Skeletal muscle tissue (tissue), 4 donors: Measurements from ENCODE around the gene REPIN1. TPM values are rescaled to one million over a fixed set of nuclear protein-coding genes. Genes with fewer than 3 reads are reported as not detected.

ENCODE experiments used
- H3K27ac ChIP-seq: one replicate; pipeline ENCODE4 v1.7.0; 2013; ENCODE audit warnings: mild to moderate bottlenecking, low read depth, low read length, inconsistent platforms
- H3K27me3 ChIP-seq, 3 donors: one replicate each; pipeline ENCODE4 v1.7.0; 2013; ENCODE audit warnings: low read length in 3 of 3; ENCODE audit not compliant: control insufficient read depth in 3 of 3, insufficient read depth in 3 of 3
- H3K36me3 ChIP-seq, 3 donors: one replicate each; pipeline ENCODE4 v1.7.0; 2013; ENCODE audit warnings: low read length in 3 of 3; ENCODE audit not compliant: control insufficient read depth in 3 of 3, insufficient read depth in 3 of 3
- H3K4me1 ChIP-seq, 3 donors: one replicate each; pipeline ENCODE4 v1.7.0; 2013; ENCODE audit warnings: low read length in 3 of 3, mild to moderate bottlenecking in 3 of 3; ENCODE audit not compliant: control insufficient read depth in 3 of 3, insufficient read depth in 3 of 3
- H3K4me3 ChIP-seq, 3 donors: one replicate each; pipeline ENCODE4 v1.7.0; 2013; ENCODE audit warnings: low read length in 3 of 3
- H3K9ac ChIP-seq, 3 donors: one replicate each; pipeline ENCODE4 v1.7.0; 2013; ENCODE audit warnings: low read length in 3 of 3, mild to moderate bottlenecking in 3 of 3, moderate library complexity in 2 of 3, low read depth in 1 of 3
- H3K9me3 ChIP-seq, 3 donors: one replicate each; pipeline ENCODE4 v1.7.0; 2013; ENCODE audit warnings: low read length in 3 of 3; ENCODE audit not compliant: control insufficient read depth in 3 of 3
- total RNA-seq: library from RNA; depleted of rRNA; stranded (reverse); fragments of >200 nt; gene quantifications from one replicate; pipeline ENCODE4 v1.2.3, GENCODE V29; 2014
- donor health status: Osteomylitis.

The REPIN1 gene
- total RNA-seq, 1 donor from 2014 or later: 31.3 TPM

DNA sequence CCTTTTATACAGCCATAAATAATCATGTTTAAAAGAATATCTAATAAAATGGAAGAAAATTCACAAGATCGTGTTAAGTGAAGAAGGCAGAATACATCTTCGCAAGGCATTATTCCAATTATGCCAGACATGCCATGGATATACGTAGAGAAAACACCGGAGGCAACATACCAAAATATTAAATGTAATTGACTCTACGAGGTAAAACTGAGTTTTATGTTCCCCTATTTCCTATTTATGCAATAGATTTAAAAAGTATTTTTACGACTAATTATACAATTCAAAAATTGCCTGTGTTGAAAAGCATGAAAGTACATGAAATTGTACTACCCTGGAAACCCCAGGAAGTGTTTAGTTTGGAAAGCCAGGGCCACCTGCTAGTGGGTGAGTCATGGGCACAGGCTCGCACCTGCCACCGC, 936 bp upstream of the REPIN1 start:
- H3K36me3 ChIP-seq: peaks cover 13 to 28% (median 20%) of the 10 kb centered on the region in 3 donors
- H3K4me1 ChIP-seq: peaks cover 35 to 50% (median 40%) of the 10 kb centered on the region in 3 donors
- no peaks in the 10 kb centered on the region for H3K27me3 ChIP-seq
- peak overlapping the region; percentile 98 for H3K27ac ChIP-seq
- H3K4me3 ChIP-seq: peak overlapping the region; percentile 63 to 95 (median 76)
- no peaks in the 10 kb centered on the region for H3K9me3 ChIP-seq
- H3K9ac ChIP-seq: peak overlapping the region; percentile 84 to 98 (median 96)

DNA sequence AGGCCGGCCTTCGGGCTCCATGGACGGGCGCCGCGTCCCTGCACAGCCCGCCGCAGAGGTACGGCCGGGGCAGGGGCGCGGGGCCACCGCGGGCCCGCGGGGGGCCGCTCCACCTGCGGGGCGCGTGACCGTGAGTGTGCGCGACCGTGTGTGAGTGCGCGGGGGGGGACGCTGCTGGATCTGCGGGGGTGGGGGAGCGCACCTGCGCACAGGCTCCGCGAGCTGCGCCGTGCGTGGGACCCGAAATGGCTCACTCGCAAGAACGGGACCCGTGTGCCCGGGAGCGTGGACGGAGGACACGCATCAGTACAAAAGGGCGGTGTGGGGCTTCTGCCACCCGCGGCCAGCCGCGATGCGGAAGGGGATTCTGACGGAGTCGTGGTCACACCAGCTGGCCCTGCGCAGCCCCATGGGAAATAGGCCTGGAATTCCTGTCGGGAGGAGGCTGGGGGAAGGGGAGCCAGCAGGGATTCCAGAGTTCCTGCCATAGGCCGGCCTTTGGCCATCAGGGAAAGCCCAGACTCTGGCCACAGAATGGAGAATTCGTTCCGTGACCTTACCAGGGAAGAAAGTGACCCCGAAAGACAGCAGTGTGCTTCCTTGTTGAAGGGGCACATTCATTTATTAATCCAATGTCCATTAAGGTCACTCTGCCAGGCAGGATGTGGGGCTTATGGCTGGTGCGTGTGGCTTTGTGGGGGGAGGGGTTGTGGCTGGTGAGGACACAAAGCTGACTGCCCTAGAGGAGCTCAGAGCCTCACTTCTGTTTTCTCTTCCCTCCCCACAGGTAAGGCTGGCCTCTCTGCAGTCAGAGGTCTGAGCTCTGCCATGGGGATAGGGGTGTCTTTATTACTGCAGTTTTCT, 494 bp downstream of the REPIN1 start:
- Histone ChIP-seq H3K4me3 (peak overlapping the region; percentile 76 to 95 (median 90)), H3K9me3 (no peaks in the 10 kb centered on the region), H3K4me1 (peaks cover 38 to 50% (median 42%) of the 10 kb centered on the region in 3 donors), H3K27me3 (no peaks in the 10 kb centered on the region), H3K27ac (peak overlapping the region; percentile 98), H3K9ac (peak overlapping the region; percentile 84 to 98 (median 96)), H3K36me3 (peaks cover 25 to 38% (median 35%) of the 10 kb centered on the region in 3 donors)

DNA sequence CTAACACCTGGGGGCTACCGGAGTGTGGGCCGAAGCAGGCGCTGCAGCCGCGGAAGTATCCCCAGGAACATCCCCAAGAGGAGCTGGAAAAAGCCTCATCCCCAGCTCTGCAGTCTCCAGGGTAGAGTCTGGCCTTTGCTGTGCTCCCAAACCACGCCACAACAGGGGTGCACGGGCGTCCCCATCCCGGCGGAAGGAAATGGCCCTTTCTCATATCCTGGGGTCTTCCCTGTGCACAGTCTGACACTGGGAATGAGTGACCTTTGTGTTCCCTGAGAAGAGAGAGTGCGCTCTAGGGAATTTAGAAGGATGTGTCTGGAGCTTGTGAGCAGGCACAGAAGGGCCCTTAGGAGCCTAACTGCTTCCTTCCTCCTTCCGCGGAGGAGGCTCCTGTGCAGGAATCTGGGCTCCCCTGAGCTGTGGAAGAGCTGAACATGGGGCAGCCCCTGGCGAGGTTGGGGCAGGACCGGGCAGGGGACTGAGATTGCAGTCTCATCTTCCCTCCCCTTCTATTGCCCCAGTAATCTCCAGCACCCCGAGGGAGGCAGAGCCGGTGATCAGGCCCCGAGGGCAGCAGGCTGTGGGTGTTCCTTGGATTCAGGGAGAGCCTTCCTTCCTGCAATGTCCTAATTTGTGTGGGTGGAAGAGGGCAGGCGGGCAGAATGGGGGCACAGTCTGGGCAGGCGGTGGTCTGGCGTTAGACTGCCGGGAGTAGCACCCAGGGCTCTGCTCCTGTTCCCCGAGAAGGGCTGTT, 1.3 kb downstream of the REPIN1 start:
- peak overlapping the region; percentile 84 to 98 (median 96) for H3K9ac ChIP-seq
- no peaks in the 10 kb centered on the region for H3K9me3 ChIP-seq
- H3K27ac ChIP-seq: peak overlapping the region; percentile 98
- peak overlapping the region; percentile 76 to 95 (median 90) for H3K4me3 ChIP-seq
- H3K4me1 ChIP-seq: peaks cover 36 to 50% (median 44%) of the 10 kb centered on the region in 3 donors
- no peaks in the 10 kb centered on the region for H3K27me3 ChIP-seq
- peaks cover 31 to 42% (median 38%) of the 10 kb centered on the region in 3 donors for H3K36me3 ChIP-seq

DNA sequence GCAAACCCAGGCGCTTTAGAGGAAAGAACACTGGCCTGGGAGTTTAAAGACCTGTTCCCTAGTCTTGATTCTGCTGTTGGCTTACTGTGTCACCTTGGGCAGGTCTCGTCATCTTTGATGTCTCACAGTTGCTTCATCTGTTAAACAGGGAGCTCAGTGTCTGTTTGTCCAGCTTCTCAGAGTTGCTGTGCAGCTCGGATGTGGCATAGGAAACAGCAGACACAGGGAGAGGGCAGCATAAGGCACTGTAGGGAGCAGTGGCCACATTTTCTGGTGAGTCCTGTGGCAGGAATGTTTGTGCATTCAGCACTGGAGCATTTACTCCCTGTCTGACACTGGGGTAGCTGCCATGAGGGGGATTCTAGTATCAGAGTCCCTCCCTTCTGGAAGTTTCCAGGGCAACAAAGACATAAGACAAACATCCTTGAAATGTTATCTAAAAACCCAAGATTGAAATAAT, 2.0 kb downstream of the REPIN1 start:
- Histone ChIP-seq H3K4me3 (no peak overlapping the region), H3K27me3 (no peaks in the 10 kb centered on the region), H3K36me3 (peaks cover 31 to 42% (median 38%) of the 10 kb centered on the region in 3 donors), H3K9me3 (no peaks in the 10 kb centered on the region), H3K4me1 (peaks cover 36 to 48% (median 44%) of the 10 kb centered on the region in 3 donors), H3K9ac (peak overlapping the region; percentile 84 to 98 (median 96)), H3K27ac (no peak overlapping the region)

DNA sequence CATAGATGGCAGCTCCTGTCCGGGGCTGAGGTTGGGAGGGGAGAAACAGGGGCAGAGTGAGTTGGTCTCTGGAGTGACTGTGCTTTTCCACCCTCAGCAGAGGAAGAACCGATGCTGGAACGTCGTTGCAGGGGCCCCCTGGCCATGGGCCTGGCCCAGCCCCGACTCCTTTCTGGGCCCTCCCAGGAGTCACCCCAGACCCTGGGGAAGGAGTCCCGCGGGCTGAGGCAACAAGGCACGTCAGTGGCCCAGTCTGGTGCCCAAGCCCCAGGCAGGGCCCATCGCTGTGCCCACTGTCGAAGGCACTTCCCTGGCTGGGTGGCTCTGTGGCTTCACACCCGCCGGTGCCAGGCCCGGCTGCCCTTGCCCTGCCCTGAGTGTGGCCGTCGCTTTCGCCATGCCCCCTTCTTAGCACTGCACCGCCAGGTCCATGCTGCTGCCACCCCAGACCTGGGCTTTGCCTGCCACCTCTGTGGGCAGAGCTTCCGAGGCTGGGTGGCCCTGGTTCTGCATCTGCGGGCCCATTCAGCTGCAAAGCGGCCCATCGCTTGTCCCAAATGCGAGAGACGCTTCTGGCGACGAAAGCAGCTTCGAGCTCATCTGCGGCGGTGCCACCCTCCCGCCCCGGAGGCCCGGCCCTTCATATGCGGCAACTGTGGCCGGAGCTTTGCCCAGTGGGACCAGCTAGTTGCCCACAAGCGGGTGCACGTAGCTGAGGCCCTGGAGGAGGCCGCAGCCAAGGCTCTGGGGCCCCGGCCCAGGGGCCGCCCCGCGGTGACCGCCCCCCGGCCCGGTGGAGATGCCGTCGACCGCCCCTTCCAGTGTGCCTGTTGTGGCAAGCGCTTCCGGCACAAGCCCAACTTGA, 2.7 kb downstream of the REPIN1 start:
- peaks cover 31 to 42% (median 38%) of the 10 kb centered on the region in 3 donors for H3K36me3 ChIP-seq
- H3K4me1 ChIP-seq: peaks cover 36 to 55% (median 51%) of the 10 kb centered on the region in 3 donors
- no peaks in the 10 kb centered on the region for H3K9me3 ChIP-seq
- peak overlapping the region in 1 of 3 donors; percentile 62 for H3K9ac ChIP-seq
- H3K4me3 ChIP-seq: no peak overlapping the region
- no peak overlapping the region for H3K27ac ChIP-seq
- no peaks in the 10 kb centered on the region for H3K27me3 ChIP-seq

- H3K9ac ChIP-seq: no peak overlapping the region
- peaks cover 36 to 60% (median 56%) of the 10 kb centered on the region in 3 donors for H3K4me1 ChIP-seq
- no peaks in the 10 kb centered on the region for H3K27me3 ChIP-seq
- no peaks in the 10 kb centered on the region for H3K9me3 ChIP-seq
- H3K4me3 ChIP-seq: no peak overlapping the region
- peaks cover 31 to 42% (median 38%) of the 10 kb centered on the region in 3 donors for H3K36me3 ChIP-seq
- H3K27ac ChIP-seq: no peak overlapping the region
Measured at GRCh38 chr7:150371996-150372270, 3.3 kb downstream of the REPIN1 start.

DNA sequence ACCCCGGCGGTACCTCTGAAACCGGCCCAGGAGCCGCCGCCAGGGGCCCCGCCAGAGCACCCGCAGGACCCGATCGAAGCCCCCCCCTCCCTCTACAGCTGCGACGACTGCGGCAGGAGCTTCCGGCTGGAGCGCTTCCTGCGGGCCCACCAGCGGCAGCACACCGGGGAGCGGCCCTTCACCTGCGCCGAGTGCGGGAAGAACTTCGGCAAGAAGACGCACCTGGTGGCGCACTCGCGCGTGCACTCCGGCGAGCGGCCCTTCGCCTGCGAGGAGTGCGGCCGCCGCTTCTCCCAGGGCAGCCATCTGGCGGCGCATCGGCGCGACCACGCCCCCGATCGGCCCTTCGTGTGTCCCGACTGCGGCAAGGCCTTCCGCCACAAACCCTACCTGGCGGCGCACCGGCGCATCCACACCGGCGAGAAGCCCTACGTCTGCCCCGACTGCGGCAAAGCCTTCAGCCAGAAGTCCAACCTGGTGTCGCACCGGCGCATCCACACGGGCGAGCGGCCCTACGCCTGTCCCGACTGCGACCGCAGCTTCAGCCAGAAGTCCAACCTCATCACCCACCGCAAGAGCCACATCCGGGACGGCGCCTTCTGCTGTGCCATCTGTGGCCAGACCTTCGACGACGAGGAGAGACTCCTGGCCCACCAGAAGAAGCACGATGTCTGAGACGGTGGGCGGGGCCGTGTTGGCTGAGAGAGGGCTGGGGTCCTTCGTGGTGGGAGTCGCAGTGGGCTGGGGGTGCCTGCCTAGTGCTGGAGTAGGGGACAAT, 3.8 kb downstream of the REPIN1 start:
- peaks cover 36 to 65% (median 62%) of the 10 kb centered on the region in 3 donors for H3K4me1 ChIP-seq

DNA sequence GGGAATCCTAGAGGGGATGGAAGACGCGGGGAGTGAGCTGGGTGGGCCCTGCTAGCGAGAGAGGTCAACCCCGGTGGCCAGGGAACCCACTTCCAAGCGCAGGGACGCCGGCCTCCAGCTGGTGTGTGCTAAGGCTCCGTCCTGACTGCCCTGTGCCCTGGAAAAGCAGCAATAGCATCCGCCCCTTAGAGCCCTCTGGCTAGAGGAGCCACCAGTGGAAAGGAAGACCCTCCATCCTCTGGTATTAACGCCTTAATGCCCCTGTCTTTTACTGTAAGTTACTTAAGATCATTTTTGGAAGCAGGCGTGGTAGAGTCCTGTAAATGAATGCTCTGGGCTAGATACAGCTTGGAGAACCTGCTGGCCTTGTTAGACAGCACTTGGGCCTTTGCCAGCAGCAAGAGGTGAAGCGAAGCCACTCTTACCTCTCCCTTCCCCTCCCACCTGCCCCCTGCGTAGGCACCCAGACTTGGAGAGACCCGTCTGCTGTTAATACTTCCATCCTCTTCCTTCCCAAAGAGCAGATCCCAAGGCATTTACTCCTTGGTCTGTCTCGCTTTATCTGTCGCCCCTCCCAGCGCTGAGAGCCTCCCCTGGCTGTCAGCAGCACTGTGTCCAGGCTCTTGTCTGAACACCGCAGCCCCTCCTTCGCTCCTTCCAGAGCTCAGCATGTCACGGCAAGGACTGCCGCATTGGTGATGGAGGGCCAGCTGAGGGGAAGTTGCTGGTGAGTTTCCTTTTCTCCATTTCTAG, 4.6 kb downstream of the REPIN1 start:
- no peaks in the 10 kb centered on the region for H3K9me3 ChIP-seq
- no peak overlapping the region for H3K4me3 ChIP-seq
- H3K36me3 ChIP-seq: peaks cover 31 to 42% (median 38%) of the 10 kb centered on the region in 3 donors
- H3K27ac ChIP-seq: peak overlapping the region; percentile 13
- H3K4me1 ChIP-seq: peaks cover 31 to 66% (median 66%) of the 10 kb centered on the region in 3 donors
- no peaks in the 10 kb centered on the region for H3K27me3 ChIP-seq
- H3K9ac ChIP-seq: peak overlapping the region in 2 of 3 donors; percentile 20 to 64

More for the DNA sequence above, 3.8 kb downstream of the REPIN1 start:
- no peaks in the 10 kb centered on the region for H3K27me3 ChIP-seq
- peaks cover 31 to 42% (median 38%) of the 10 kb centered on the region in 3 donors for H3K36me3 ChIP-seq
- H3K27ac ChIP-seq: no peak overlapping the region
- H3K9me3 ChIP-seq: no peaks in the 10 kb centered on the region
- H3K9ac ChIP-seq: peak overlapping the region in 2 of 3 donors; percentile 20 to 64
- H3K4me3 ChIP-seq: no peak overlapping the region
